ENCODE results near the gene CLCN4.

DNA sequence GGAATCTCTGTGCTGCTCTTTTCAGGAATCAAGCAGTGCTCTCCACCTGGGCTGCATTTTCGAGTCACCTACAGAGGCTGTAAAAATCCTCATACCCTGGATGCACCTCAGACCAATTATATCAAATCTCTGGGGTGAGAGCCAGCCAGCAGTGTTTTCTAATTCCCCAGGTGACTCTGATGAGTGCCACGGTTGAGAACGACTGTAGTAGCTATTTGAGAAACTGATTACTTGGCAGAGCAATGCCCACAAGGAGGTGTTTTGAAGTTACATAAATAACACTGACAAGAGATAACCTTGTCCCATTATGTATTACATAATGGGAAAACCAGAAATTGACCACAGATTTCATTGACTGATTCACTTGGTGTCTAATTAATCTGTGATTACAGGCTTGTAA, 46.8 kb downstream of the CLCN4 start:
- TF ChIP-seq, protein P1, sequence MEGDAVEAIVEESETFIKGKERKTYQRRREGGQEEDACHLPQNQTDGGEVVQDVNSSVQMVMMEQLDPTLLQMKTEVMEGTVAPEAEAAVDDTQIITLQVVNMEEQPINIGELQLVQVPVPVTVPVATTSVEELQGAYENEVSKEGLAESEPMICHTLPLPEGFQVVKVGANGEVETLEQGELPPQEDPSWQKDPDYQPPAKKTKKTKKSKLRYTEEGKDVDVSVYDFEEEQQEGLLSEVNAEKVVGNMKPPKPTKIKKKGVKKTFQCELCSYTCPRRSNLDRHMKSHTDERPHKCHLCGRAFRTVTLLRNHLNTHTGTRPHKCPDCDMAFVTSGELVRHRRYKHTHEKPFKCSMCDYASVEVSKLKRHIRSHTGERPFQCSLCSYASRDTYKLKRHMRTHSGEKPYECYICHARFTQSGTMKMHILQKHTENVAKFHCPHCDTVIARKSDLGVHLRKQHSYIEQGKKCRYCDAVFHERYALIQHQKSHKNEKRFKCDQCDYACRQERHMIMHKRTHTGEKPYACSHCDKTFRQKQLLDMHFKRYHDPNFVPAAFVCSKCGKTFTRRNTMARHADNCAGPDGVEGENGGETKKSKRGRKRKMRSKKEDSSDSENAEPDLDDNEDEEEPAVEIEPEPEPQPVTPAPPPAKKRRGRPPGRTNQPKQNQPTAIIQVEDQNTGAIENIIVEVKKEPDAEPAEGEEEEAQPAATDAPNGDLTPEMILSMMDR (IDR thresholded peaks at IDR 0.05) = no peak
- TF ChIP-seq POLR2A (IDR thresholded peaks at IDR 0.05) = no peak
